Keratinocyte (primary cell): Measurements from ENCODE around the gene LAYN. TPM values are rescaled to one million over a fixed set of nuclear protein-coding genes. Genes with fewer than 3 reads are reported as not detected.

Experiments
- DNase-seq: peaks from one replicate; pipeline ENCODE4 v3.0.0-alpha.2; 2011; ENCODE audit warnings: low read depth, missing footprints, low spot score
- FAIRE-seq: peaks from 2 replicates; lab custom pipeline; 2011; peaks lifted over from hg19 to GRCh38; lab: Jason Lieb, UNC
- H2AFZ ChIP-seq: 2 replicates; pipeline ENCODE4 v1.6.0; 2012; ENCODE audit warnings: low read length, control low read depth, inconsistent platforms; ENCODE audit not compliant: control insufficient read depth
- H3K27ac ChIP-seq: 2 replicates; pipeline ENCODE4 v1.5.1; 2011; ENCODE audit warnings: low read length; ENCODE audit not compliant: control insufficient read depth, insufficient read depth
- H3K27me3 ChIP-seq: 3 replicates; pipeline ENCODE4 v1.6.0; 2011; ENCODE audit warnings: low read length; ENCODE audit not compliant: control insufficient read depth, insufficient read depth; ENCODE audit errors: extremely low read depth
- H3K36me3 ChIP-seq, 2 experiments: 2 replicates in 1 of 2; 3 replicates in 1 of 2; pipeline ENCODE4 v1.5.1; 2011; ENCODE audit warnings: low read length in 2 of 2, mild to moderate bottlenecking in 1 of 2; ENCODE audit not compliant: control insufficient read depth in 2 of 2, insufficient read depth in 2 of 2; ENCODE audit errors: extremely low read depth in 1 of 2
- H3K4me1 ChIP-seq: 3 replicates; pipeline ENCODE4 v1.5.1; 2011; ENCODE audit warnings: low read length; ENCODE audit not compliant: control insufficient read depth, insufficient read depth; ENCODE audit errors: extremely low read depth
- H3K4me2 ChIP-seq: 3 replicates; pipeline ENCODE4 v1.6.0; 2011; ENCODE audit warnings: low read depth, low read length; ENCODE audit not compliant: control insufficient read depth, insufficient read depth; ENCODE audit errors: extremely low read depth
- H3K4me3 ChIP-seq, 3 experiments: fragments of 200-600 bp in 1 of 3; sonication (generic) in 1 of 3; 2 replicates in 2 of 3; 3 replicates in 1 of 3; pipeline ENCODE4 v1.5.1; 2011 to 2016; ENCODE audit warnings: low read length in 3 of 3, mild to moderate bottlenecking in 3 of 3, control low read depth in 2 of 3, inconsistent platforms in 1 of 3, low read depth in 1 of 3, mixed read lengths in 1 of 3, mixed run types in 1 of 3, moderate library complexity in 1 of 3; ENCODE audit not compliant: control insufficient read depth in 2 of 3, insufficient read depth in 2 of 3; ENCODE audit errors: extremely low read depth in 1 of 3
- H3K79me2 ChIP-seq: 2 replicates; pipeline ENCODE4 v1.6.0; 2012; ENCODE audit warnings: low read length; ENCODE audit not compliant: control insufficient read depth, insufficient read depth
- H3K9ac ChIP-seq: 3 replicates; pipeline ENCODE4 v1.6.0; 2011; ENCODE audit warnings: low read length; ENCODE audit not compliant: control insufficient read depth, insufficient read depth; ENCODE audit errors: extremely low read depth
- H3K9me1 ChIP-seq: 3 replicates; pipeline ENCODE4 v1.6.0; 2011; ENCODE audit warnings: low read length; ENCODE audit not compliant: control insufficient read depth, insufficient read depth; ENCODE audit errors: extremely low read depth
- H3K9me3 ChIP-seq: 2 replicates; pipeline ENCODE4 v1.5.1; 2012; ENCODE audit warnings: low read depth, low read length; ENCODE audit not compliant: control insufficient read depth
- H4K20me1 ChIP-seq: 3 replicates; pipeline ENCODE4 v1.6.0; 2011; ENCODE audit warnings: low read length; ENCODE audit not compliant: control insufficient read depth, insufficient read depth; ENCODE audit errors: extremely low read depth
- CTCF ChIP-seq, 3 experiments: IDR thresholded peaks in 1 of 3; conservative IDR thresholded peaks in 1 of 3; optimal IDR thresholded peaks in 1 of 3; 2 replicates in 2 of 3; 3 replicates in 1 of 3; pipeline versions ENCODE3 to v1.5.1; 2011; ENCODE audit warnings: low read length in 3 of 3, mild to moderate bottlenecking in 3 of 3, moderate library complexity in 2 of 3, control low read depth in 1 of 3, inconsistent platforms in 1 of 3; ENCODE audit not compliant: insufficient read depth in 2 of 3; ENCODE audit errors: extremely low read depth in 1 of 3
- EZH2 ChIP-seq: IDR thresholded peaks from one replicate; pipeline ENCODE4 v1.6.1; 2012; ENCODE audit warnings: inconsistent platforms, mild to moderate bottlenecking, low read length, moderate library complexity
- dilution Hi-C: fragments of 300-500 bp; cut with MboI; formaldehyde crosslinking; loops from one replicate; pipeline ENCODE4 v1.7.0; 2020; ENCODE audit warnings: low sequenced_read_pairs; ENCODE audit not compliant: extremely low pct_ligation_motif_present
- polyA plus RNA-seq, 5 experiments: library from polyadenylated mRNA; depleted of rRNA in 3 of 5; stranded (reverse) in 3 of 5; stranded (forward) in 1 of 5; unstranded in 1 of 5; fragments of >200 nt; gene quantifications; 1 replicate in 1 of 5; 2 replicates in 3 of 5; 3 replicates in 1 of 5; pipeline versions ENCODE4 v1.2.1 to v1.2.3, GENCODE V29; 2011 to 2012; ENCODE audit warnings: missing spikeins in 2 of 5, low read depth in 1 of 5, low replicate concordance in 1 of 5

LAYN gene
- polyA plus RNA-seq, 1 donor (not counting 4 experiments of a cell fraction or from before 2014, with no cell fraction given), result 1.1 TPM

GRCh38 chr11:111566324-111566723 lies 25.8 kb downstream of the LAYN start:
- no peak for DNase-seq
- Histone ChIP-seq H2AFZ (no peak overlapping the region), H3K9me1 (no peaks in the 10 kb centered on the region), H3K36me3 (no peaks in the 10 kb centered on the region), H3K27ac (no peak overlapping the region), H3K9ac (no peak overlapping the region), H4K20me1 (no peaks in the 10 kb centered on the region), H3K27me3 (no peaks in the 10 kb centered on the region), H3K4me1 (peaks cover 13% of the 10 kb centered on the region), H3K9me3 (no peaks in the 10 kb centered on the region), H3K79me2 (no peaks in the 10 kb centered on the region), H3K4me3 (no peak overlapping the region), H3K4me2 (no peak overlapping the region)
- FAIRE-seq, result no peak
- dilution Hi-C loops, result no loop called here
- TF ChIP-seq EZH2 (no peak), CTCF (optimal IDR thresholded peaks at IDR 0.05 in 1 of 3, IDR thresholded peaks at IDR 0.05 in 1 of 3, conservative IDR thresholded peaks at IDR 0.05 in 1 of 3; ENCODE audit: extremely low read depth in 1 of 3, insufficient read depth in 2 of 3, low read length in 3 of 3) (peak in 1 of 3 experiments; percentile 2)

- H3K79me2 ChIP-seq, result no peaks in the 10 kb centered on the region
- DNase-seq (no peak), FAIRE-seq (no peak)
- no peaks in the 10 kb centered on the region for H3K27me3 ChIP-seq
- dilution Hi-C loops, result no loop called here
- no peak overlapping the region for H2AFZ ChIP-seq
- no peak overlapping the region for H3K9ac ChIP-seq
- H4K20me1 ChIP-seq, result no peaks in the 10 kb centered on the region
- no peak overlapping the region for H3K27ac ChIP-seq
- H3K4me2 ChIP-seq, result no peak overlapping the region
- H3K9me3 ChIP-seq, result no peaks in the 10 kb centered on the region
- no peaks in the 10 kb centered on the region for H3K36me3 ChIP-seq
- no peaks in the 10 kb centered on the region for H3K9me1 ChIP-seq
- H3K4me1 ChIP-seq, result peaks cover 5% of the 10 kb centered on the region
- H3K4me3 ChIP-seq, result no peak overlapping the region
- TF ChIP-seq CTCF (optimal IDR thresholded peaks at IDR 0.05 in 1 of 3, IDR thresholded peaks at IDR 0.05 in 1 of 3, conservative IDR thresholded peaks at IDR 0.05 in 1 of 3; ENCODE audit: extremely low read depth in 1 of 3, insufficient read depth in 2 of 3, low read length in 3 of 3) (no peak), EZH2 (no peak)
Observed at GRCh38 chr11:111569476-111569875, 29.0 kb downstream of the LAYN start.
